Activated CD8-positive, alpha-beta memory T cell treated with anti-CD3 and anti-CD28 coated beads, Interleukin-2, amount 50 U/mL, for 24 hours (primary cell): ENCODE data around the gene GRM1.

Experiments
- DNase-seq: peaks from one replicate; pipeline ENCODE4 v3.0.0-alpha.2; 2020; ENCODE audit errors: extremely low read depth

GRM1 gene

GRCh38 chr6:146367061-146367460 lies 338.2 kb downstream of the GRM1 start:
- no peak for DNase-seq

GRCh38 chr6:146369866-146370265 lies 341.0 kb downstream of the GRM1 start:
- no peak for DNase-seq

GRCh38 chr6:146381486-146381885 lies 352.6 kb downstream of the GRM1 start:
- no peak for DNase-seq

GRCh38 chr6:146388736-146389364 lies 360.0 kb downstream of the GRM1 start:
- DNase-seq = no peak

GRCh38 chr6:146389740-146390139 lies 360.9 kb downstream of the GRM1 start:
- no peak for DNase-seq

GRCh38 chr6:146397638-146398037 lies 368.8 kb downstream of the GRM1 start:
- no peak for DNase-seq

- no peak for DNase-seq
Observed at GRCh38 chr6:146402476-146402875, 373.6 kb downstream of the GRM1 start.

GRCh38 chr6:146408583-146408982 lies 379.7 kb downstream of the GRM1 start:
- DNase-seq = no peak

- DNase-seq = no peak
Observed at GRCh38 chr6:146410851-146411595, 382.2 kb downstream of the GRM1 start.

- no peak for DNase-seq
Observed at GRCh38 chr6:146419576-146419975, 390.7 kb downstream of the GRM1 start.

GRCh38 chr6:146420255-146420654 lies 391.4 kb downstream of the GRM1 start:
- DNase-seq = no peak

GRCh38 chr6:146422789-146423375 lies 394.0 kb downstream of the GRM1 start:
- no peak for DNase-seq

GRCh38 chr6:146423452-146423851 lies 394.6 kb downstream of the GRM1 start:
- DNase-seq = no peak

- DNase-seq = no peak
Observed at GRCh38 chr6:146426516-146426915, 397.7 kb downstream of the GRM1 start.

- no peak for DNase-seq
Observed at GRCh38 chr6:146429831-146430230, 401.0 kb downstream of the GRM1 start.

GRCh38 chr6:146433881-146434731 lies 405.2 kb downstream of the GRM1 start:
- no peak for DNase-seq

- no peak for DNase-seq
Observed at GRCh38 chr6:146434732-146435390, 406.0 kb downstream of the GRM1 start.

- DNase-seq = no peak
Observed at GRCh38 chr6:146441907-146442306, 413.0 kb downstream of the GRM1 start.

- DNase-seq = no peak
Observed at GRCh38 chr6:146444189-146444588, 415.3 kb downstream of the GRM1 start.

- no peak for DNase-seq
Observed at GRCh38 chr6:146445233-146445632, 416.4 kb downstream of the GRM1 start.

GRCh38 chr6:146456886-146457285 lies 428.0 kb downstream of the GRM1 start:
- DNase-seq = no peak

- no peak for DNase-seq
Observed at GRCh38 chr6:146460941-146461340, 432.1 kb downstream of the GRM1 start.
